BE2C (cell line): ENCODE measurements around the gene JAKMIP3.

Source experiments
- DNase-seq: peaks from one replicate; pipeline ENCODE4 v3.0.0-alpha.2; 2020
- H3K27me3 ChIP-seq: fragments of 250-450 bp; sonication (Bioruptor Pico); 2 replicates; pipeline ENCODE4 v1.5.1; 2020; ENCODE audit warnings: mild to moderate bottlenecking
- H3K36me3 ChIP-seq: fragments of 250-450 bp; sonication (Bioruptor Pico); 2 replicates; pipeline ENCODE4 v1.5.1; 2020; ENCODE audit warnings: mild to moderate bottlenecking
- H3K4me1 ChIP-seq: fragments of 250-450 bp; sonication (Bioruptor Pico); 2 replicates; pipeline ENCODE4 v1.5.1; 2020
- H3K4me3 ChIP-seq: 2 replicates; pipeline ENCODE4 v1.5.1; 2011; ENCODE audit warnings: low read depth, low read length
- H3K9me3 ChIP-seq: fragments of 250-450 bp; sonication (Bioruptor Pico); 2 replicates; pipeline ENCODE4 v1.5.1; 2020
- TF ChIP-seq, protein P1 (sequence below): IDR thresholded peaks from 2 replicates; pipeline ENCODE4 v1.5.1; 2012; ENCODE audit warnings: mild to moderate bottlenecking, low read depth, low read length

The JAKMIP3 gene

DNA sequence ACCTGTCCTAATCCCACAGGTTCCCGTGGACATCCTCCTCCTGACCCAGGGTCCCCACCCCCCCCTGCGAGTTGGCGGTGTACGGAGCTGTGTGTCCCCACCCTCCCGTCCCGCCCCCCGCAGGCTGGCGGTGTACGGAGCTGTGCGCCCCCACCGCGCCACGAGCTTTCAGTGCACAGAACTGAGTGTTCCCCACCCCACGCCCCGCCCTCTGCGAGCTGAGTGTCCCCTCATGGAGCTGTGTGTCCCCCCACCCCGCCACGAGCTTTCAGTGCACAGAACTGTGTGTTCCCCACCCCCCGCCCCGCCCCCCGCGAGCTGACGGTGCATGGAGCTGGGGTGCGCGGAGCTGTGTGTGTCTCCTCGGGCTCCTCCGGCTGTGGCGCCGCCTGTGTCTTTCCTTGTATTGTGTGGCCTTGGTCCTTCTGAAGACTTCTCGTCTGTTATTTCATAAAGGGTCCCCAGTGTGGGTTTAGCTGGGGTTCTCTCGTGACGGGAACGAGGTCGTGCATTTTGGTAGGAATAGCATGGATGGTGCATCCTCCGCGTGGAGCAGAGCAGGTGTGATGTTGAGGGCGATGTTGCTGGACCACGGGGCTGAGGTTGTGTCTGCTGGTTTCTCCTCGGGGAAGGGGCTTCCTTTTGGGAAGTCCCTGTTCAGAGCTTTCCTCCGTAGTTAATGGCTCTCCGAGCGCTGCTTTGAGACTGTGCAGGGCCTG, 18.0 kb upstream of the JAKMIP3 start:
- TF ChIP-seq, protein P1, sequence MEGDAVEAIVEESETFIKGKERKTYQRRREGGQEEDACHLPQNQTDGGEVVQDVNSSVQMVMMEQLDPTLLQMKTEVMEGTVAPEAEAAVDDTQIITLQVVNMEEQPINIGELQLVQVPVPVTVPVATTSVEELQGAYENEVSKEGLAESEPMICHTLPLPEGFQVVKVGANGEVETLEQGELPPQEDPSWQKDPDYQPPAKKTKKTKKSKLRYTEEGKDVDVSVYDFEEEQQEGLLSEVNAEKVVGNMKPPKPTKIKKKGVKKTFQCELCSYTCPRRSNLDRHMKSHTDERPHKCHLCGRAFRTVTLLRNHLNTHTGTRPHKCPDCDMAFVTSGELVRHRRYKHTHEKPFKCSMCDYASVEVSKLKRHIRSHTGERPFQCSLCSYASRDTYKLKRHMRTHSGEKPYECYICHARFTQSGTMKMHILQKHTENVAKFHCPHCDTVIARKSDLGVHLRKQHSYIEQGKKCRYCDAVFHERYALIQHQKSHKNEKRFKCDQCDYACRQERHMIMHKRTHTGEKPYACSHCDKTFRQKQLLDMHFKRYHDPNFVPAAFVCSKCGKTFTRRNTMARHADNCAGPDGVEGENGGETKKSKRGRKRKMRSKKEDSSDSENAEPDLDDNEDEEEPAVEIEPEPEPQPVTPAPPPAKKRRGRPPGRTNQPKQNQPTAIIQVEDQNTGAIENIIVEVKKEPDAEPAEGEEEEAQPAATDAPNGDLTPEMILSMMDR = no peak
- H3K36me3 ChIP-seq = no peaks in the 10 kb centered on the region
- H3K27me3 ChIP-seq = peaks cover 6% of the 10 kb centered on the region; the same call in 1 of the 2 replicates
- no peak for DNase-seq
- H3K4me3 ChIP-seq = no peak overlapping the region
- no peaks in the 10 kb centered on the region for H3K9me3 ChIP-seq
- no peaks in the 10 kb centered on the region for H3K4me1 ChIP-seq

DNA sequence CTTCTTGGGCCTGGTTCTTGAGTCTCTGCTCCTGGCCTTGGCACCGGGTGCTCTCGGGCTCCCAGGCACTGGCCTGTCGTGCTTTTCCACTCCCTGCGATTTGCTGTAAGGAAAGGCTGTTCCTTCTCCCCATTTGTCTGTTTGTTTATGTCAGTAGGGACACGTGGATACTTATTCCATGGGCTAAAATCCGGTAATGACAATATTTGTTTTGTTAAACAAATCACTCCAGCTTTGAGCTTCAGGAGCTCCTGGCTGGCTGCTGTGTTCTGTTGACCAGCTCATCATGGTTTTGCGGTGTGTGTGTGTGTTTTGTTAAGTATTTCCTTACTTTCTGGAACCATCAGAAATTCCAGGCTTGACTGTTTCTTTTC, 17.5 kb upstream of the JAKMIP3 start:
- no peaks in the 10 kb centered on the region for H3K9me3 ChIP-seq
- no peak for DNase-seq

DNA sequence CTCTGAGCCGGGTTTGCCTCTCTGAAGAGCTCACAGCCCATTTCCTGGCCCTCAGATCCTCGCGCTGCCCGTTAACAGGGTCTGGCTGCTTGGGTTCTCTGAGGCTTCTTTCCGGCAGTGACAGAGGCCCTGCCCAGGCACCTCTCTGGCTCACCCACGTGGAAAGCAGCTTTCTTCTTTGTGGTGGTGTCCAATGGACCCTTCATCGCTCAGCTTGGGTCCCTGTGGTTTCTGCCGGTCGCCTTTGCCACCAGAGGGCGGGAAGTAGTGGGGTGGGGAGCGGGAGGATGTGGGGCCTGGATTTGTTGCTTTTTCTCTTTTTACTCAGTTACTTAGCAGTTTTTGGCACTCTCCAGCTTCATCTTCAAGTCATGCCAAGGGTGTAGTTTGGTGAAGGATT, 15.6 kb upstream of the JAKMIP3 start:
- TF ChIP-seq, protein P1 = no peak
- DNase-seq = no peak
- no peaks in the 10 kb centered on the region for H3K4me1 ChIP-seq
- H3K36me3 ChIP-seq = no peaks in the 10 kb centered on the region
- no peaks in the 10 kb centered on the region for H3K9me3 ChIP-seq
- H3K27me3 ChIP-seq = peaks cover 2% of the 10 kb centered on the region; the same call in 1 of the 2 replicates
- no peak overlapping the region for H3K4me3 ChIP-seq

More for the DNA sequence above, 17.5 kb upstream of the JAKMIP3 start:
- no peaks in the 10 kb centered on the region for H3K36me3 ChIP-seq
- no peaks in the 10 kb centered on the region for H3K4me1 ChIP-seq
- H3K4me3 ChIP-seq = no peak overlapping the region
- TF ChIP-seq, protein P1 = no peak
- peaks cover 6% of the 10 kb centered on the region; the same call in 1 of the 2 replicates for H3K27me3 ChIP-seq

DNA sequence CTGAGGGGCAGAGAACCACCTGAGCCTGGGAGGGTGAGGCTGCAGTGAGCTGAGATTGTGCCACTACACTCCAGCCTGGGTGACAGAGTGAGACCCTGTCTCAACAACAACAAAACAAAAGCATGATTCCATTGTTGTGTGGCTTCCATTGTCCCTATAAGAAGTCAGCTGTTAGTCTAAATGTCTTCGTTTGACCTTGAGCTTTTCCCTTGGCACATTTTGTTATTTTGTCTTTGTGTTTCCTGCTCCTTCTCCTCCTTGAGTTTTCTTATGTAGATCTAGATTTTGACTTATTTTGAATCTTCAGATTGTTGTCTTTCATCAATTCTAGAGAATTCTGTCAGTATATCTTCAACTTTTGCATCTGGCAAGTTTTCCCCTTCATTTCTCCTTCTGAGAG, 13.6 kb upstream of the JAKMIP3 start:
- DNase-seq = no peak
- no peak overlapping the region for H3K4me3 ChIP-seq
- TF ChIP-seq, protein P1 = no peak
- no peaks in the 10 kb centered on the region for H3K9me3 ChIP-seq
- H3K4me1 ChIP-seq = no peaks in the 10 kb centered on the region
- no peaks in the 10 kb centered on the region for H3K27me3 ChIP-seq
- H3K36me3 ChIP-seq = no peaks in the 10 kb centered on the region

DNA sequence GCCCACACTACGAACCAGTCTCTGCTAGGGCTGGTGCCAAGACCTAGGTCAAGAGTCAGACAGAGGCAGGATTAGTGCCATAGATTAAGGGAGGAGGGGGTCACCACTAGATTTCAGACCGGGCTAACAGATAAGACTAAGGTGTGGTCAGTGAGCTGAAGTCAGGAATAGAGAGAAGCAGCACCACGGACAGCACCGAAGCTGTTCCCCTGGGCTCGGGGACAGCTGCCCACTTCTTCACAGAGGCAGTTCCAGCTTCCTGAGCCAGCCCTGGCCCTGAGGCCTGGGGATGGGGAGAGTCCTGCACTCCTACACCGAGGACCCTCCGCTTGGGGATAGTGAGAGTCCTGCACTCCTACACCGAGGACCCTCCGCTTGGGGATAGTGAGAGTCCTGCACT, 11.2 kb upstream of the JAKMIP3 start:
- H3K36me3 ChIP-seq = no peaks in the 10 kb centered on the region
- H3K9me3 ChIP-seq = no peaks in the 10 kb centered on the region
- H3K27me3 ChIP-seq = no peaks in the 10 kb centered on the region
- TF ChIP-seq, protein P1 = no peak
- no peak overlapping the region for H3K4me3 ChIP-seq
- no peak for DNase-seq
- H3K4me1 ChIP-seq = no peaks in the 10 kb centered on the region

DNA sequence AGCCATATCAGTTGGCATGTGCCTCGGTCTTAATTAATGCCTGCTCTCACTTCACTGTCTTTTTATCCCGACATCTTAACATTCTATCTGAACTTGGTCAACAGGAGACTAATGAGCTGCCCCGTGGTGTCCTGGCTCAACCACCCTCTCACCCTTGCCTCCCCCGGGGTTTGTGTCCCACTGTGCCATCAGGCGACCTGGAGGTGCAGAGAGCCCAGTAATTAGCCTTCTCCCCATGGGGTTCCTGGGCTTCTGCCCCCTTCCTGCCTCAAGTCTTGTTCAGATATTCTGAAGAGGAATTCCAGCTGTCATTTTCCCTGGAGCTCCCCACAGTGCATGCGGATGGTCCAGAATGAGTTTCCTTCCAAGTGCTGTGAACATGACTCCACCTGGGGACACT, 10.1 kb upstream of the JAKMIP3 start:
- TF ChIP-seq, protein P1 = no peak
- DNase-seq = no peak
- Histone ChIP-seq H3K36me3 (no peaks in the 10 kb centered on the region), H3K9me3 (no peaks in the 10 kb centered on the region), H3K4me1 (no peaks in the 10 kb centered on the region), H3K4me3 (no peak overlapping the region), H3K27me3 (no peaks in the 10 kb centered on the region)
